Renal cortex interstitium (tissue), 15 donors: ENCODE data around the gene CCL23. TPM values are rescaled to one million over a fixed set of nuclear protein-coding genes. Genes with fewer than 3 reads are reported as not detected.
"Not testable (repeated sequence)": the region's sequence is repeated elsewhere in the genome, so short reads cannot be mapped to it uniquely, and the experiment has no call there.

Source experiments
- DNase-seq, 11 donors: peaks; one replicate each; pipeline ENCODE4 v3.0.0-alpha.2; 2013; ENCODE audit warnings: low read depth in 9 of 11, low spot score in 4 of 11; ENCODE audit errors: extremely low read depth in 1 of 11
- long read RNA-seq, 16 experiments: transcript quantifications; one replicate each; lab custom pipeline, GENCODE V29; 2026
- polyA plus RNA-seq, 3 donors: library from polyadenylated mRNA; unstranded; fragments of 120-200 nt; gene quantifications; one replicate each; pipeline ENCODE4 v1.2.1, GENCODE V29; 2013; ENCODE audit not compliant: insufficient read length in 3 of 3

CCL23 gene
- polyA plus RNA-seq = under 1 TPM in 1 of 3 donors, not detected in 2; 0.98 TPM
- long read RNA-seq, donor 1 = 0 reads
- long read RNA-seq, donor 2 = 0 reads
- long read RNA-seq, donor 3 = 0 reads
- long read RNA-seq, donor 4 = 0 reads
- long read RNA-seq, donor 5 = 0 reads
- long read RNA-seq, donor 6 = 0 reads
- long read RNA-seq, donor 7 = 0 reads
- long read RNA-seq, donor 8 = 0 reads
- long read RNA-seq, donor 9 = 0 reads
- long read RNA-seq, donor 10 = 0 reads
- long read RNA-seq, donor 11 = 0 reads
- long read RNA-seq, donor 12 = 0 reads
- long read RNA-seq, donor 13 = 0 reads
- long read RNA-seq, donor 14 = 0 reads
- long read RNA-seq, donor 15 = 0 reads
- long read RNA-seq, donor 16 = 0 reads

- no peak for DNase-seq
These were observed at the start of gene CCL23 for GRCh38 chr17:36017799-36018198. Gene CCL23, minus strand, starts transcription at chr17:36017972. Its CDS starts 75 bp downstream, at chr17:36017897.

- DNase-seq = no peak
These were observed 48.7 kb upstream of the CCL23 start for GRCh38 chr17:36066365-36066985.

GRCh38 chr17:36063786-36064541, 46.2 kb upstream of the CCL23 start, which contains the start of gene CCL18:
Gene CCL18, plus strand, starts transcription at chr17:36064272. Its CDS starts 71 bp downstream, at chr17:36064343.
- DNase-seq = no peak

GRCh38 chr17:36060816-36061215, 43.0 kb upstream of the CCL23 start:
- DNase-seq = no peak

- no peak for DNase-seq
These were observed 41.6 kb upstream of the CCL23 start for GRCh38 chr17:36059406-36059805.

- DNase-seq = no peak
These were observed 40.1 kb upstream of the CCL23 start for GRCh38 chr17:36057911-36058310.

GRCh38 chr17:36055921-36056520, 38.2 kb upstream of the CCL23 start:
- no peak for DNase-seq

GRCh38 chr17:36055171-36055570, 37.4 kb upstream of the CCL23 start:
- no peak for DNase-seq

- no peak for DNase-seq
These were observed 31.9 kb upstream of the CCL23 start for GRCh38 chr17:36049643-36050042.

- no peak for DNase-seq
These were observed 30.3 kb upstream of the CCL23 start for GRCh38 chr17:36048066-36048465.

GRCh38 chr17:36036235-36036634, 18.5 kb upstream of the CCL23 start:
- DNase-seq = no peak

GRCh38 chr17:36034127-36034526, 16.4 kb upstream of the CCL23 start:
- DNase-seq = no peak

GRCh38 chr17:36030956-36031355, 13.2 kb upstream of the CCL23 start:
- no peak for DNase-seq

- DNase-seq = no peak
These were observed 10.0 kb upstream of the CCL23 start for GRCh38 chr17:36027761-36028160.

- DNase-seq = no peak
These were observed 6.5 kb upstream of the CCL23 start for GRCh38 chr17:36024106-36024869.

- DNase-seq = no peak
These were observed 1.7 kb upstream of the CCL23 start for GRCh38 chr17:36019423-36019822.

GRCh38 chr17:36016555-36016954, 1.2 kb downstream of the CCL23 start:
- no peak for DNase-seq

- DNase-seq = not testable (repeated sequence)
These were observed 1.9 kb downstream of the CCL23 start for GRCh38 chr17:36015895-36016294.

GRCh38 chr17:36014946-36015345, 2.8 kb downstream of the CCL23 start:
- DNase-seq = no peak
